HG02970 (cell line): ENCODE results near the gene RECQL.
"Not testable (repeated sequence)": the region's sequence is repeated elsewhere in the genome, so short reads cannot be mapped to it uniquely, and the experiment has no call there.

Experiments used
- ATAC-seq: cut with Tn5 transposase; IDR thresholded peaks from one replicate; pipeline ENCODE4 v1.9.1; 2021; ENCODE audit warnings: mild to moderate bottlenecking, moderate library complexity, moderate number of reproducible peaks; ENCODE audit not compliant: unreplicated experiment, low FRiP score

RECQL gene

GRCh38 chr12:21429994-21430393, 71.4 kb downstream of the RECQL start:
- no peak for ATAC-seq

DNA sequence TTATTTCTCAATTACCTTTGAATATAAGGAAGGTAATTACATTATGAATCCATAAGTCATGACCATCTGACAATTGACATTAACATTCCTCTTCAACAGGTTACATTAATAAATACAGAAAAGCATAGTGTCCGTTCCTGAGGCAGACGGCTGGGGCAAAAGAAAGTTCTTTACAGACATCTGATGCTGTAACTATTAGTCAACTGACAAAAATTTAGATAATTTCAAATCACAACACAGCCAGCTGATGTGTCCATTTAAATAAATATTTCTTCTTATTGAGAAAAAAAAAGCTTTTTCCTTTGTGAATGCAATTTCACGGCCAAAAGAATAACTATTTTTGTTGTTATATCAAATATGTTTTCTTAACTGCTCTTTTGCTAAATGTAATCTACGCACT, 73.2 kb downstream of the RECQL start:
- ATAC-seq, result no peak

- ATAC-seq, result not testable (repeated sequence)
These were observed 82.3 kb downstream of the RECQL start for GRCh38 chr12:21419009-21419699.
